H1 (cell line): Measurements from ENCODE around the gene TRIM46. TPM values are rescaled to one million over a fixed set of nuclear protein-coding genes. Genes with fewer than 3 reads are reported as not detected.

Experiments
- E2F6 ChIP-seq: IDR thresholded peaks from 2 replicates; pipeline ENCODE4 v1.6.1; 2012; ENCODE audit warnings: inconsistent platforms
- EZH2 ChIP-seq: fragments of 200-600 bp; sonication (generic); IDR thresholded peaks from 2 replicates; pipeline ENCODE4 v1.7.1; 2012; ENCODE audit warnings: low read depth, mild to moderate bottlenecking, moderate library complexity, low read length, inconsistent platforms; ENCODE audit not compliant: severe bottlenecking
- TAF7 ChIP-seq: optimal IDR thresholded peaks from 2 replicates; pipeline ENCODE3; 2011; ENCODE audit warnings: low read depth, mild to moderate bottlenecking, inconsistent platforms, low read length, moderate library complexity, borderline replicate concordance
- polyA plus RNA-seq, 7 experiments: library from polyadenylated mRNA; depleted of rRNA in 3 of 7; stranded (reverse) in 5 of 7; unstranded in 2 of 7; fragments of >200 nt in 5 of 7; fragments of 200-250 nt in 2 of 7; gene quantifications; 1 replicate in 5 of 7; 2 replicates in 1 of 7; 4 replicates in 1 of 7; pipeline versions ENCODE4 v1.2.1 to v1.2.3, GENCODE V29; 2011 to 2013; ENCODE audit warnings: missing spikeins in 2 of 7, mixed read lengths in 2 of 7
- total RNA-seq: library from RNA; stranded (reverse); fragmentation: NEBNext Ultra II Directional; extraction: Animal tissue kit (Norgen Biotek cat#: 25700); gene quantifications from 2 replicates; pipeline ENCODE4 v1.2.1, GENCODE V29; 2021

Gene TRIM46
- total and polyA plus RNA-seq, 2 of the 8 experiments (the other 6 are each of a cell fraction or from before 2014, with no cell fraction given), result 15.5 to 21.6 TPM

DNA sequence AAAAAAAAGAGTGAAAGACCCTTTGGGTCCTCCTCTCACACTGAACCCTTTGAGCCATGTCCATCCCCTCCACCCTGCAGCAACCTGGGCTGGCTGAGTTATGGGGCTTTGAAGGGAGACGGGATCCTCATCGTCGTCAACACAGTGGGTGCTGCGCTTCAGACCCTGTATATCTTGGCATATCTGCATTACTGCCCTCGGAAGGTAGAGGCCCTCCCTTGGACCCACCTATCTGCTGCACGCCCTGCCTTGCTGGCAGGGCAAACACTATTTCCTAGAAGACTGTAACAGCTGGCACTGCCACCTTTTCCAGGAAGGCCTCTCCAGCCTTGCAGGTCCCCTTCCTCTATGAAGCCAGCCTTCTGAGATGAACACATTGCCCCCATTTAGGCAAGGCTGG is 36.9 kb upstream of the TRIM46 start (continued):
- no peak for TF ChIP-seq TAF7
- no peak for TF ChIP-seq EZH2
- TF ChIP-seq E2F6, result no peak
